IMR-90 (cell line): ENCODE data around the gene S100A4. TPM values are rescaled to one million over a fixed set of nuclear protein-coding genes. Genes with fewer than 3 reads are reported as not detected.

Experiments used
- ATAC-seq: fragments of 200-7000 bp; cut with Tn5 transposase; 2 replicates; pipeline ENCODE4 v1.9.1; 2020; ENCODE audit warnings: low read depth, mild to moderate bottlenecking, moderate library complexity
- BruUV-seq: library from RNA; stranded (reverse); fragments of 400-500 nt; replicated peaks from 2 replicates; lab custom pipeline; 2021; lab: Mats Ljungman, UMichigan
- CTCF ChIA-PET: fragments of 300-600 bp; formaldehyde crosslinking; extraction: SDS; loops from one replicate; lab custom pipeline; 2021; ENCODE audit warnings: antibody characterized with exemption; lab: Yijun Ruan, JAX
- POLR2A ChIA-PET: fragments of 300-600 bp; sonication (Branson Sonifier 250); formaldehyde crosslinking; loops from one replicate; lab custom pipeline; 2022; ENCODE audit warnings: antibody characterized with exemption; ENCODE audit not compliant: unreplicated experiment; lab: Charles Lee
- DNase-seq: peaks from one replicate; pipeline ENCODE4 v3.0.0; 2013
- H2AFZ ChIP-seq: replicated peaks from 2 replicates; pipeline ENCODE3; 2013; ENCODE audit warnings: low read length, mild to moderate bottlenecking; ENCODE audit not compliant: poor library complexity
- H2AK5ac ChIP-seq: 2 replicates; pipeline ENCODE4 v1.6.1; 2013; ENCODE audit warnings: low read depth, low read length, inconsistent platforms
- H2AK9ac ChIP-seq: replicated peaks from 2 replicates; pipeline ENCODE3; 2013; ENCODE audit warnings: mild to moderate bottlenecking, low read depth, low read length, moderate library complexity; ENCODE audit not compliant: poor library complexity
- H2BK120ac ChIP-seq: 2 replicates; pipeline ENCODE4 v1.6.1; 2013; ENCODE audit warnings: low read depth, low read length, inconsistent platforms
- H2BK15ac ChIP-seq: 3 replicates; pipeline ENCODE4 v1.6.1; 2013; ENCODE audit warnings: low read depth, low read length, inconsistent platforms
- H2BK20ac ChIP-seq: 2 replicates; pipeline ENCODE4 v1.6.1; 2013; ENCODE audit warnings: low read depth, mild to moderate bottlenecking, inconsistent platforms, low read length, moderate library complexity
- H2BK5ac ChIP-seq: 2 replicates; pipeline ENCODE4 v1.6.1; 2013; ENCODE audit warnings: mild to moderate bottlenecking, low read depth, low read length, inconsistent platforms; ENCODE audit not compliant: poor library complexity, severe bottlenecking
- H3K14ac ChIP-seq: replicated peaks from 2 replicates; pipeline ENCODE4 v1.6.1; 2013; ENCODE audit warnings: low read depth, low read length, inconsistent platforms
- H3K18ac ChIP-seq: 2 replicates; pipeline ENCODE4 v1.6.1; 2013; ENCODE audit warnings: low read depth, low read length, control low read depth
- H3K23ac ChIP-seq: 2 replicates; pipeline ENCODE4 v1.6.1; 2013; ENCODE audit warnings: low read depth, low read length, inconsistent platforms
- H3K27ac ChIP-seq: 2 replicates; pipeline ENCODE4 v1.5.1; 2013; ENCODE audit warnings: mild to moderate bottlenecking, control low read depth, low read length; ENCODE audit not compliant: insufficient read depth
- H3K27me3 ChIP-seq: 2 replicates; pipeline ENCODE4 v1.6.1; 2013; ENCODE audit warnings: low read length; ENCODE audit not compliant: control insufficient read depth, insufficient read depth
- H3K36me3 ChIP-seq: 2 replicates; pipeline ENCODE4 v1.6.1; 2013; ENCODE audit warnings: low read length, mixed read lengths; ENCODE audit not compliant: control insufficient read depth, insufficient read depth
- H3K4ac ChIP-seq: 2 replicates; pipeline ENCODE4 v1.6.1; 2013; ENCODE audit warnings: low read depth, low read length, inconsistent platforms
- H3K4me1 ChIP-seq: 2 replicates; pipeline ENCODE4 v1.6.1; 2013; ENCODE audit warnings: low read length, mixed read lengths; ENCODE audit not compliant: control insufficient read depth, insufficient read depth
- H3K4me2 ChIP-seq: 2 replicates; pipeline ENCODE4 v1.6.1; 2013; ENCODE audit warnings: low read depth, mild to moderate bottlenecking, control low read depth, low read length, moderate library complexity
- H3K4me3 ChIP-seq: 2 replicates; pipeline ENCODE4 v1.5.1; 2013; ENCODE audit warnings: low read depth, mild to moderate bottlenecking, control low read depth, low read length, moderate library complexity; ENCODE audit not compliant: insufficient read depth
- H3K56ac ChIP-seq: 2 replicates; pipeline ENCODE4 v1.6.1; 2013; ENCODE audit warnings: low read length, inconsistent platforms; ENCODE audit not compliant: insufficient read depth; ENCODE audit errors: extremely low read depth
- H3K79me1 ChIP-seq, 2 experiments: 2 replicates each; pipeline ENCODE4 v1.6.1; 2013; ENCODE audit warnings: low read length in 2 of 2, inconsistent platforms in 1 of 2, low read depth in 1 of 2
- H3K9ac ChIP-seq: 2 replicates; pipeline ENCODE4 v1.6.1; 2013; ENCODE audit warnings: low read depth, low read length, control low read depth
- H3K9me1 ChIP-seq: 2 replicates; pipeline ENCODE4 v1.6.1; 2013; ENCODE audit warnings: low read length, inconsistent platforms; ENCODE audit not compliant: insufficient read depth
- H3K9me3 ChIP-seq: 2 replicates; pipeline ENCODE4 v1.6.1; 2013; ENCODE audit warnings: low read length; ENCODE audit not compliant: control insufficient read depth, insufficient read depth
- H4K20me1 ChIP-seq: 2 replicates; pipeline ENCODE4 v1.6.1; 2013; ENCODE audit warnings: low read length, inconsistent platforms; ENCODE audit not compliant: insufficient read depth
- H4K5ac ChIP-seq: 2 replicates; pipeline ENCODE4 v1.6.1; 2013; ENCODE audit warnings: mild to moderate bottlenecking, low read depth, low read length, control low read depth
- H4K8ac ChIP-seq, 2 experiments: 2 replicates each; pipeline ENCODE4 v1.6.1; 2013; ENCODE audit warnings: low read depth in 2 of 2, low read length in 2 of 2, control low read depth in 1 of 2, inconsistent platforms in 1 of 2
- H4K91ac ChIP-seq: 2 replicates; pipeline ENCODE4 v1.6.1; 2013; ENCODE audit warnings: low read depth, low read length, inconsistent platforms; ENCODE audit not compliant: insufficient read depth
- BHLHE40 ChIP-seq: fragments of 150-350 bp; IDR thresholded peaks from 2 replicates; pipeline ENCODE4 v1.6.1; 2016; ENCODE audit warnings: mild to moderate bottlenecking, low read depth, low read length
- CEBPB ChIP-seq: IDR thresholded peaks from 2 replicates; pipeline ENCODE4 v1.6.1; 2012; ENCODE audit warnings: low read depth, low read length, improper control_type of control experiment
- CHD1 ChIP-seq: IDR thresholded peaks from 2 replicates; pipeline ENCODE4 v1.6.1; 2012; ENCODE audit warnings: low read depth, low read length, improper control_type of control experiment
- MAFK ChIP-seq: IDR thresholded peaks from 2 replicates; pipeline ENCODE4 v1.6.1; 2012; ENCODE audit warnings: low read depth, low read length, improper control_type of control experiment
- MAZ ChIP-seq: IDR thresholded peaks from 2 replicates; pipeline ENCODE4 v1.6.1; 2012; ENCODE audit warnings: low read depth, mild to moderate bottlenecking, low read length, improper control_type of control experiment, moderate library complexity, borderline replicate concordance
- MXI1 ChIP-seq: IDR thresholded peaks from 2 replicates; pipeline ENCODE4 v1.6.1; 2012; ENCODE audit warnings: low read depth, mild to moderate bottlenecking, low read length, moderate library complexity, borderline replicate concordance
- NFE2L2 ChIP-seq: fragments of 150-350 bp; IDR thresholded peaks from 2 replicates; pipeline ENCODE4 v1.6.1; 2016; ENCODE audit warnings: low read depth, mild to moderate bottlenecking, low read length
- POLR2A ChIP-seq: IDR thresholded peaks from 2 replicates; pipeline ENCODE4 v1.6.1; 2012; ENCODE audit warnings: mild to moderate bottlenecking, low read depth, low read length
- RAD21 ChIP-seq: IDR thresholded peaks from 2 replicates; pipeline ENCODE4 v1.6.1; 2012; ENCODE audit warnings: low read length, improper control_type of control experiment
- RCOR1 ChIP-seq: IDR thresholded peaks from 2 replicates; pipeline ENCODE4 v1.6.1; 2012; ENCODE audit warnings: mild to moderate bottlenecking, low read length, improper control_type of control experiment; ENCODE audit not compliant: insufficient replicate concordance
- RFX5 ChIP-seq: IDR thresholded peaks from 2 replicates; pipeline ENCODE4 v1.8.0; 2012; ENCODE audit warnings: low read depth, mild to moderate bottlenecking, low read length, moderate library complexity
- SMC3 ChIP-seq: fragments of 150-350 bp; IDR thresholded peaks from 2 replicates; pipeline ENCODE4 v1.6.1; 2016; ENCODE audit warnings: low read depth, mild to moderate bottlenecking, antibody characterized with exemption, low read length, moderate library complexity
- WGBS, 2 experiments: methylation state at CpG; one replicate each; pipeline versions ENCODE4 v1.1.5 to v1.1.7; 2013; ENCODE audit warnings: missing lambda C conversion rate in 2 of 2; ENCODE audit not compliant: insufficient read length in 1 of 2; ENCODE audit errors: extremely low coverage in 2 of 2; 5-methylcytosine and 5-hydroxymethylcytosine counted together
- dilution Hi-C: fragments of 300-500 bp; cut with HindIII; formaldehyde crosslinking; loops from one replicate; pipeline ENCODE4 v1.14.3; 2018; ENCODE audit warnings: low sequenced_read_pairs; ENCODE audit not compliant: unreplicated experiment
- in situ Hi-C: fragments of 300-500 bp; cut with MboI; formaldehyde crosslinking; loops from 3 replicates; pipeline ENCODE4 v1.14.3; 2019; ENCODE audit warnings: low sequenced_read_pairs, inconsistent platforms, mixed read lengths
- intact Hi-C: fragments of 100-400 bp; cut with micrococcal nuclease; formaldehyde crosslinking; loops from 2 replicates; pipeline ENCODE4 v1.10.0; 2022
- polyA plus RNA-seq, 3 experiments: library from polyadenylated mRNA; depleted of rRNA; stranded (reverse); fragments of >200 nt; gene quantifications; 2 replicates each; pipeline ENCODE4 v1.2.3, GENCODE V29; 2012; ENCODE audit warnings: low replicate concordance in 1 of 3
- total RNA-seq: library from RNA; depleted of rRNA; stranded (reverse); fragments of >200 nt; gene quantifications from 2 replicates; pipeline ENCODE4 v1.2.3, GENCODE V29; 2012
- TF ChIP-seq, protein P1 (sequence below): fragments of 150-350 bp; IDR thresholded peaks from 2 replicates; pipeline ENCODE4 v1.6.1; 2016; ENCODE audit warnings: low read depth, mild to moderate bottlenecking, low read length, moderate library complexity, borderline replicate concordance
- TF ChIP-seq, protein P2 (sequence below): fragments of 150-350 bp; IDR thresholded peaks from 2 replicates; pipeline ENCODE4 v1.6.1; 2017; ENCODE audit warnings: mild to moderate bottlenecking, antibody characterized with exemption, low read length, low read depth
- TF ChIP-seq, protein P3 (sequence below): conservative IDR thresholded peaks from 2 replicates; pipeline ENCODE4 v1.5.1; 2012; ENCODE audit warnings: mild to moderate bottlenecking, low read depth, low read length, improper control_type of control experiment

S100A4 gene
- total and polyA plus RNA-seq, 2 of the 4 experiments (the other 2 are of a cell fraction), result 5.6 to 16.6 TPM

DNA sequence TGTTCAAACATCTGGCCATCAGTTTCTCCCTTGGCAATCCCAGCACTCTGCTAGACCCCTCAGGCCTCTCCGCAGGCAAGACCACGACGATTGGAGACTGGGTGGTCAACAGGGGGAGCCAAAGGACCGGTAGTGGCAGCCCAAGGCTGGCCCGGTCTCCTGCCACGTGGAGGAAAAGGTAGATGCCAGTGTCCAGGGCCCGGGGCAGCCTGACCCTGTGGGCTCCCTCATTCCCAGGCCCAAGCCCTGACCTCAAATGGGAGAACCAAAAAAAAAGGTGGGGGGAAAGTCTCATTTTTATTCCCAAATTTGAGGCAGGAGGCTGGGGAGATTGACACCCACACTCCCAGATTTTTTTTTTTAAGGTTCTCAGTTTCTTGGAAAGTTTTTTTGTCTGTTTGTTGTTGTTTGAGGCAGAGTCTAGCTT, 34.6 kb downstream of the S100A4 start:
- H2BK120ac ChIP-seq, result peak overlapping the region; percentile 81
- H3K9me1 ChIP-seq, result peaks cover 10% of the 10 kb centered on the region
- H3K23ac ChIP-seq, result no peak overlapping the region
- in situ Hi-C loops, result loop anchor here (10.0 kb wide), 2 partner anchors 54 to 134 kb away; partner anchors contain the start of gene S100A2
- no peak overlapping the region for H3K14ac ChIP-seq
- WGBS, 2 experiments, result no CpG with 5 or more reads among the region's 7 CpGs
- no peak overlapping the region for H3K4me3 ChIP-seq
- H4K8ac ChIP-seq, result peak overlapping the region; percentile 69 to 85
- peak overlapping the region; percentile 13; the same call in 1 of the 2 replicates for H2AK5ac ChIP-seq
- H2BK20ac ChIP-seq, result peak overlapping the region; percentile 84
- H3K36me3 ChIP-seq, result no peaks in the 10 kb centered on the region
- H2AK9ac ChIP-seq, result peak overlapping the region; percentile 88
- no peaks in the 10 kb centered on the region for H3K9me3 ChIP-seq
- no peaks in the 10 kb centered on the region for H3K27me3 ChIP-seq
- no peak overlapping the region for H2BK5ac ChIP-seq
- POLR2A ChIA-PET, result interaction anchor here (1.1 kb wide), 1 partner anchor 55 kb away, joined by 3 read pairs; no protein-coding TSS in a partner anchor
- H4K5ac ChIP-seq, result peak overlapping the region; percentile 54; the same call in 1 of the 2 replicates
- peaks cover 0 to 4% of the 10 kb centered on the region in 2 experiments; a peak in 1 of 4 replicates for H3K79me1 ChIP-seq
- CTCF ChIA-PET, result interaction anchor here (0.6 to 2.6 kb wide), 20 partner anchors 10 to 486 kb away, joined by 3 to 15 read pairs (median 5); partner anchors contain the start of genes CHTOP, S100A13 and S100A6
- dilution Hi-C loops, result no loop called here
- peak overlapping the region; percentile 58; the same call in 2 of the 3 replicates for H2BK15ac ChIP-seq
- intact Hi-C loops, result loop anchor here (1.0 to 2.0 kb wide), 6 partner anchors 22 to 238 kb away; partner anchors contain the start of genes CHTOP, ILF2 and S100A13
- H3K4ac ChIP-seq, result peak overlapping the region; percentile 62
- no peak overlapping the region for H3K27ac ChIP-seq
- peak; percentile 74 for DNase-seq
- no peaks in the 10 kb centered on the region for H4K20me1 ChIP-seq
- no peak overlapping the region for H3K56ac ChIP-seq
- H3K9ac ChIP-seq, result no peak overlapping the region
- peaks cover 19% of the 10 kb centered on the region for H3K4me1 ChIP-seq
- no peak overlapping the region for H3K4me2 ChIP-seq
- no TSS peak for BruUV-seq
- H4K91ac ChIP-seq, result peak overlapping the region; percentile 60
- ATAC-seq, result peak; percentile 69
- H2AFZ ChIP-seq, result peak overlapping the region; percentile 84
- H3K18ac ChIP-seq, result no peak overlapping the region
- TF ChIP-seq CHD1 (no peak), SMC3 (peak; percentile 92), CEBPB (no peak), MAFK (no peak), RAD21 (peak; percentile 97), MAZ (no peak), POLR2A (0 out of 2 replicates have a peak, but pooled peaks have one; percentile 33), MXI1 (peak; percentile 91; the same call in 1 of the 2 replicates), NFE2L2 (no peak), BHLHE40 (0 out of 2 replicates have a peak, but pooled peaks have one; percentile 36), RFX5 (no peak), RCOR1 (no peak)
- TF ChIP-seq, protein P1, sequence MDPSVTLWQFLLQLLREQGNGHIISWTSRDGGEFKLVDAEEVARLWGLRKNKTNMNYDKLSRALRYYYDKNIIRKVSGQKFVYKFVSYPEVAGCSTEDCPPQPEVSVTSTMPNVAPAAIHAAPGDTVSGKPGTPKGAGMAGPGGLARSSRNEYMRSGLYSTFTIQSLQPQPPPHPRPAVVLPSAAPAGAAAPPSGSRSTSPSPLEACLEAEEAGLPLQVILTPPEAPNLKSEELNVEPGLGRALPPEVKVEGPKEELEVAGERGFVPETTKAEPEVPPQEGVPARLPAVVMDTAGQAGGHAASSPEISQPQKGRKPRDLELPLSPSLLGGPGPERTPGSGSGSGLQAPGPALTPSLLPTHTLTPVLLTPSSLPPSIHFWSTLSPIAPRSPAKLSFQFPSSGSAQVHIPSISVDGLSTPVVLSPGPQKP, result no peak
- TF ChIP-seq, protein P2, sequence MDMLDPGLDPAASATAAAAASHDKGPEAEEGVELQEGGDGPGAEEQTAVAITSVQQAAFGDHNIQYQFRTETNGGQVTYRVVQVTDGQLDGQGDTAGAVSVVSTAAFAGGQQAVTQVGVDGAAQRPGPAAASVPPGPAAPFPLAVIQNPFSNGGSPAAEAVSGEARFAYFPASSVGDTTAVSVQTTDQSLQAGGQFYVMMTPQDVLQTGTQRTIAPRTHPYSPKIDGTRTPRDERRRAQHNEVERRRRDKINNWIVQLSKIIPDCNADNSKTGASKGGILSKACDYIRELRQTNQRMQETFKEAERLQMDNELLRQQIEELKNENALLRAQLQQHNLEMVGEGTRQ, result peak; percentile 70
- TF ChIP-seq, protein P3, sequence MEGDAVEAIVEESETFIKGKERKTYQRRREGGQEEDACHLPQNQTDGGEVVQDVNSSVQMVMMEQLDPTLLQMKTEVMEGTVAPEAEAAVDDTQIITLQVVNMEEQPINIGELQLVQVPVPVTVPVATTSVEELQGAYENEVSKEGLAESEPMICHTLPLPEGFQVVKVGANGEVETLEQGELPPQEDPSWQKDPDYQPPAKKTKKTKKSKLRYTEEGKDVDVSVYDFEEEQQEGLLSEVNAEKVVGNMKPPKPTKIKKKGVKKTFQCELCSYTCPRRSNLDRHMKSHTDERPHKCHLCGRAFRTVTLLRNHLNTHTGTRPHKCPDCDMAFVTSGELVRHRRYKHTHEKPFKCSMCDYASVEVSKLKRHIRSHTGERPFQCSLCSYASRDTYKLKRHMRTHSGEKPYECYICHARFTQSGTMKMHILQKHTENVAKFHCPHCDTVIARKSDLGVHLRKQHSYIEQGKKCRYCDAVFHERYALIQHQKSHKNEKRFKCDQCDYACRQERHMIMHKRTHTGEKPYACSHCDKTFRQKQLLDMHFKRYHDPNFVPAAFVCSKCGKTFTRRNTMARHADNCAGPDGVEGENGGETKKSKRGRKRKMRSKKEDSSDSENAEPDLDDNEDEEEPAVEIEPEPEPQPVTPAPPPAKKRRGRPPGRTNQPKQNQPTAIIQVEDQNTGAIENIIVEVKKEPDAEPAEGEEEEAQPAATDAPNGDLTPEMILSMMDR, result peak; percentile 97
